Ishikawa (cell line): ENCODE data around the gene IFT172.

Experiments used
- CEBPB ChIP-seq: IDR thresholded peaks from 2 replicates; pipeline ENCODE4 v1.6.1; 2012
- CREB1 ChIP-seq: IDR thresholded peaks from 2 replicates; pipeline ENCODE4 v1.6.1; 2012; ENCODE audit warnings: low read depth
- EGR1 ChIP-seq: IDR thresholded peaks from 2 replicates; pipeline ENCODE4 v1.6.1; 2012
- EP300 ChIP-seq: IDR thresholded peaks from 2 replicates; pipeline ENCODE4 v1.6.1; 2012; ENCODE audit warnings: borderline replicate concordance
- FOXM1 ChIP-seq: IDR thresholded peaks from 2 replicates; pipeline ENCODE4 v1.6.1; 2012; ENCODE audit warnings: low read depth, borderline replicate concordance
- MAX ChIP-seq: IDR thresholded peaks from 2 replicates; pipeline ENCODE4 v1.6.1; 2012
- NFIC ChIP-seq: IDR thresholded peaks from 2 replicates; pipeline ENCODE4 v1.6.1; 2012
- RAD21 ChIP-seq: IDR thresholded peaks from 2 replicates; pipeline ENCODE4 v1.6.1; 2012; ENCODE audit warnings: low read depth
- TAF1 ChIP-seq: IDR thresholded peaks from 2 replicates; pipeline ENCODE4 v1.6.1; 2012; ENCODE audit warnings: low read depth, mild to moderate bottlenecking
- TCF12 ChIP-seq: IDR thresholded peaks from 2 replicates; pipeline ENCODE4 v1.6.1; 2012; ENCODE audit warnings: low read depth
- TEAD4 ChIP-seq: IDR thresholded peaks from 2 replicates; pipeline ENCODE4 v1.6.1; 2012
- YY1 ChIP-seq: IDR thresholded peaks from 2 replicates; pipeline ENCODE4 v1.6.1; 2012; ENCODE audit warnings: low read depth
- ZBTB7A ChIP-seq: IDR thresholded peaks from 2 replicates; pipeline ENCODE4 v1.6.1; 2012; ENCODE audit warnings: low read depth
- TF ChIP-seq, protein P1 (sequence below): IDR thresholded peaks from 2 replicates; pipeline ENCODE4 v1.6.1; 2012
- TF ChIP-seq, protein P2 (sequence below): IDR thresholded peaks from 2 replicates; pipeline ENCODE4 v1.6.1; 2012; ENCODE audit warnings: low read depth, mild to moderate bottlenecking

The IFT172 gene

DNA sequence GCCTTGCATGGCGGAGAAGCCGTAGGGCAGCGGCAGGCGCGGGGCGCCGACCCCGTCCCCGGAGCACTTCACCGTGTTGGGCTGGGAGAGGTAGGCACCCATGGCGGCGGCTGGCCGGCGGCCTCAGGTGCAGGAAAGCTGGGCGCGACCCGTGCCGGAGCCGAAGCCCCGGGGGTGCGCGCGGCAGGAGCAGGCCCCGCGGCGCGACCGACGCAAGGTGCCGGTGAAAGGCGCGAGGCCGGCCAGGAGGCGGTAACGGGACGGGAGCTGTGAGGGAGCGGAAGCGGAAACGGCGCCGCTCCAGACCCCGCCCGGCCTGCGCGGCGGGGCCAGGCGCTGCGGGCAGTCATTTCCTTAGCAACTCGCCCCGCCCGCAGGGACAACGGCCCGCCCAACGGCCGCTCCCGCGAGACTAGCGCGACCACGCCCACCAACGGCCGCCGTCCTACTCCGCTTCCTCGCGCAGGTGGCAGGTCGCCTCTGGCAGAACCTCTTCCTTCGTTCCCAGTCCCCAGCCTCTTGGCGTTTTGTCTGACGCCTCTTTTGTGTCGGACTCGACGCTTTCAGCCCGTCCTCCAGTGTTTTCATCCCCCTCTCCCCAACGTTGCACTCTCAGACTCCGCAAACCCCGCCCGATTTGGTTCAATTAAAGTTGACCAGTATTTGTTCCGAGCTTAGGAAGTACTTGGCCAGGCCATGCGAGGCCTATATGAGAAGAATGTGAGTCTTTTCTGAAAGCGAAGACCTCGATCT, 80.0 kb downstream of the IFT172 start, which contains the start of gene PPM1G:
Gene PPM1G, minus strand, starts transcription at position 271 of the 753 bp plus-strand sequence. Its CDS starts 169 bp downstream, at position 102.
- no peak for TF ChIP-seq CEBPB
- peak; percentile 21; the same call in 1 of the 2 replicates for TF ChIP-seq TCF12
- no peak for TF ChIP-seq FOXM1
- TF ChIP-seq MAX = peak; percentile 94
- TF ChIP-seq TEAD4 = no peak
- TF ChIP-seq ZBTB7A = no peak
- peak; percentile 96 for TF ChIP-seq TAF1
- TF ChIP-seq, protein P1, sequence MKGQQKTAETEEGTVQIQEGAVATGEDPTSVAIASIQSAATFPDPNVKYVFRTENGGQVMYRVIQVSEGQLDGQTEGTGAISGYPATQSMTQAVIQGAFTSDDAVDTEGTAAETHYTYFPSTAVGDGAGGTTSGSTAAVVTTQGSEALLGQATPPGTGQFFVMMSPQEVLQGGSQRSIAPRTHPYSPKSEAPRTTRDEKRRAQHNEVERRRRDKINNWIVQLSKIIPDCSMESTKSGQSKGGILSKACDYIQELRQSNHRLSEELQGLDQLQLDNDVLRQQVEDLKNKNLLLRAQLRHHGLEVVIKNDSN = no peak; the same call in 1 of the 2 replicates
- peak; percentile 5; the same call in 1 of the 2 replicates for TF ChIP-seq EP300
- TF ChIP-seq CREB1 = no peak
- TF ChIP-seq NFIC = 0 out of 2 replicates have a peak, but pooled peaks have one; percentile 9
- no peak for TF ChIP-seq EGR1
- TF ChIP-seq, protein P2, sequence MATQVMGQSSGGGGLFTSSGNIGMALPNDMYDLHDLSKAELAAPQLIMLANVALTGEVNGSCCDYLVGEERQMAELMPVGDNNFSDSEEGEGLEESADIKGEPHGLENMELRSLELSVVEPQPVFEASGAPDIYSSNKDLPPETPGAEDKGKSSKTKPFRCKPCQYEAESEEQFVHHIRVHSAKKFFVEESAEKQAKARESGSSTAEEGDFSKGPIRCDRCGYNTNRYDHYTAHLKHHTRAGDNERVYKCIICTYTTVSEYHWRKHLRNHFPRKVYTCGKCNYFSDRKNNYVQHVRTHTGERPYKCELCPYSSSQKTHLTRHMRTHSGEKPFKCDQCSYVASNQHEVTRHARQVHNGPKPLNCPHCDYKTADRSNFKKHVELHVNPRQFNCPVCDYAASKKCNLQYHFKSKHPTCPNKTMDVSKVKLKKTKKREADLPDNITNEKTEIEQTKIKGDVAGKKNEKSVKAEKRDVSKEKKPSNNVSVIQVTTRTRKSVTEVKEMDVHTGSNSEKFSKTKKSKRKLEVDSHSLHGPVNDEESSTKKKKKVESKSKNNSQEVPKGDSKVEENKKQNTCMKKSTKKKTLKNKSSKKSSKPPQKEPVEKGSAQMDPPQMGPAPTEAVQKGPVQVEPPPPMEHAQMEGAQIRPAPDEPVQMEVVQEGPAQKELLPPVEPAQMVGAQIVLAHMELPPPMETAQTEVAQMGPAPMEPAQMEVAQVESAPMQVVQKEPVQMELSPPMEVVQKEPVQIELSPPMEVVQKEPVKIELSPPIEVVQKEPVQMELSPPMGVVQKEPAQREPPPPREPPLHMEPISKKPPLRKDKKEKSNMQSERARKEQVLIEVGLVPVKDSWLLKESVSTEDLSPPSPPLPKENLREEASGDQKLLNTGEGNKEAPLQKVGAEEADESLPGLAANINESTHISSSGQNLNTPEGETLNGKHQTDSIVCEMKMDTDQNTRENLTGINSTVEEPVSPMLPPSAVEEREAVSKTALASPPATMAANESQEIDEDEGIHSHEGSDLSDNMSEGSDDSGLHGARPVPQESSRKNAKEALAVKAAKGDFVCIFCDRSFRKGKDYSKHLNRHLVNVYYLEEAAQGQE = no peak
- TF ChIP-seq YY1 = peak; percentile 65; the same call in 1 of the 2 replicates
- no peak for TF ChIP-seq RAD21

DNA sequence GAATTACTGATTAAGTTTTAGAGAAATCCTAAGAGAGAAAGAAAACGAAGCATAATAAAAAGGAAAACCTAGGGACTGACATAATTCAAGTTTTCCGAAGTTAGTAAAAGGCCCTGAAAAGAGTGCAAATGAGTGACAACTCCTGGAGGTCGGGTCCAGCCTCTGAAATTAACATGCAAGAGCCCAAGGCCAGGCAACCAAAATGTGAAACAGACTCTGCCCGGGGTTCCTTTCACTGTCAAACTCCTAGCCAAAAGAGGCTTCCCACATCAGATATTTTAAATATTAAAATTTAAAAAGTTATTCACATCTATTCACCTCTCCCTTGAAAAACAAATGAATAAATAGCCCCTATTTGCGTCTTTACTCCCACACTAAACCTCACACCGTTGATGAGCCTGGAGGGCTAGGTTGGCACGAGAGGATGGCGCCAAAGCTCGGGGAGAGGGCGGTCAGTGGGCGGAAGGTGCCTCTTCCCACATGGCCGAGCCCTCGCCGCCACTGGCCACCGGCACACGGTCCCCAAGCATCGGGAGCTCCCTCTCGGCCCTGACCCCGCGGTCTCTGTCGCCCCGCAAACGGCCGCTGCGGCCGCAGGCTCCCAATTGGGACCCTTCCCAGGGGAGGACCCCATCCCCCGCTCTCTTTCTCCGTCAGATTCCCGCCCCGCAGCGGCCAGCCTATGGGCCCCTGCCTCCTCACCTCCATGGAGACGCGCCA, 80.8 kb downstream of the IFT172 start:
- TF ChIP-seq EGR1 (0 out of 2 replicates have a peak, but pooled peaks have one; percentile 10), CEBPB (no peak)

DNA sequence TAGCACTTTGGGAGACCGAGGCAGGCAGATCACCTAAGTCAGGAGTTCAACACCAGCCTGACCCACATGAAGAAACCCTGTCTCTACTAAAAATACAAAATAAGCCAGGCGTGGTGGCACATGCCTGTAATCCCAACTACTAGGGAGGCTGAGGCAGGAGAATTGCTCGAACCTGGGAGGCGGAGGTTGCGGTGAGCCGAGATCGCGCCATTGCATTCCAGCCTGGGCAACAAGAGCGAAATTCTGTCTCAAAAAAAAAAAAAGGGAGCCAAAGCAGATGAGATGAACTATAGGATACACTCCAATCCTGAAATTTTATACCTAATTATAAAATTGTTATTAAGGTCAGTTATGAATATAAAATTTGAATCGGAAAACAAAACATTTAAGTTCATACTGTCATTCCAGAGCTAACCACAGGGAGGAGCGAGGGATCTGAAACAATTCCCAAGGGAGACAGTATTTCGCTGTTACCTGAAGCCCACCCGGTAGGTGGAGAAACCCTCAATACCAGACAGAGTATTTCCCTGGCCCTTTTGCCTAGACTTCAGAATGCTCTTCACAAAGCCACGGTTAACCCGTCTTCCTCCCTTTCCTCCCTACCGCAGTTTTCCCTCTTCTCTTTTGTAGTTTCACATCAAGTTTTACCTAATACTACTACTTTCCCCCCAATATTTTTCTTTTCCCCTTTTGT, 81.6 kb downstream of the IFT172 start:
- TF ChIP-seq CREB1 (no peak), RAD21 (peak; percentile 61), MAX (no peak), YY1 (no peak), EP300 (no peak), TCF12 (no peak), EGR1 (no peak), TEAD4 (no peak)
- TF ChIP-seq, protein P2 = no peak

GRCh38 chr2:27400348-27401135, 89.0 kb downstream of the IFT172 start:
- no peak for TF ChIP-seq TAF1
- TF ChIP-seq, protein P2 = no peak
- no peak for TF ChIP-seq CREB1
- TF ChIP-seq TCF12 = no peak
- no peak for TF ChIP-seq EGR1
